Activated naive CD4-positive, alpha-beta T cell treated with anti-CD3 and anti-CD28 coated beads, Interleukin-2, amount 50 U/mL, for 72 hours (primary cell): ENCODE measurements around the gene GPR32. TPM values are rescaled to one million over a fixed set of nuclear protein-coding genes. Genes with fewer than 3 reads are reported as not detected.

Source experiments
- ATAC-seq, 2 donors: fragments of 150-1000 bp; cut with Tn5 transposase; 2 replicates each; pipeline ENCODE4 v1.10.0; 2021; ENCODE audit warnings: mild to moderate bottlenecking in 2 of 2, moderate library complexity in 2 of 2
- DNase-seq, 2 donors: peaks; one replicate each; pipeline ENCODE4 v3.0.0; 2021 to 2022; ENCODE audit warnings: low spot score in 2 of 2
- H3K27ac Mint-ChIP-seq, 2 donors: one replicate each; pipeline ENCODE4 v1.8.0; 2022; ENCODE audit warnings: mild to moderate bottlenecking in 2 of 2, mixed read lengths in 2 of 2
- H3K36me3 Mint-ChIP-seq, 2 donors: one replicate each; pipeline ENCODE4 v1.8.0; 2022; ENCODE audit warnings: mixed read lengths in 2 of 2
- H3K9me3 Mint-ChIP-seq, 2 donors: one replicate each; pipeline ENCODE4 v1.8.0; 2022; ENCODE audit warnings: mixed read lengths in 2 of 2
- total RNA-seq, 2 donors: library from RNA; stranded (reverse); gene quantifications; one replicate each; pipeline ENCODE4 v1.2.3, GENCODE V29; 2022

The GPR32 gene
- total RNA-seq, 2 donors from 2014 or later: not detected

- DNase-seq (no peak), ATAC-seq (no peak)
- Mint-ChIP-seq H3K27ac (peak overlapping the region in 1 of 2 donors; percentile 36), H3K9me3 (no peaks in the 10 kb centered on the region), H3K36me3 (no peaks in the 10 kb centered on the region)
Measured at GRCh38 chr19:50792272-50793250, 22.3 kb downstream of the GPR32 start.

GRCh38 chr19:50793558-50794065 is 23.3 kb downstream of the GPR32 start:
- Mint-ChIP-seq H3K27ac (peak overlapping the region in 1 of 2 donors; percentile 22), H3K36me3 (no peaks in the 10 kb centered on the region)
- ATAC-seq: no peak

GRCh38 chr19:50794074-50794875 is 24.0 kb downstream of the GPR32 start:
- peak overlapping the region in 1 of 2 donors; percentile 95 for H3K27ac Mint-ChIP-seq
- no peaks in the 10 kb centered on the region for H3K36me3 Mint-ChIP-seq
- ATAC-seq: peak; percentile 5 to 13
- no peaks in the 10 kb centered on the region for H3K9me3 Mint-ChIP-seq
- DNase-seq: no peak

More at GRCh38 chr19:50793558-50794065, 23.3 kb downstream of the GPR32 start:
- no peaks in the 10 kb centered on the region for H3K9me3 Mint-ChIP-seq
- no peak for DNase-seq

GRCh38 chr19:50794876-50795663 is 24.8 kb downstream of the GPR32 start:
- Mint-ChIP-seq H3K9me3 (no peaks in the 10 kb centered on the region), H3K27ac (peak overlapping the region in 1 of 2 donors; percentile 81), H3K36me3 (no peaks in the 10 kb centered on the region)
- DNase-seq: no peak
- ATAC-seq: peak; percentile 6 to 10

GRCh38 chr19:50795664-50796073 is 25.4 kb downstream of the GPR32 start:
- DNase-seq: no peak
- Mint-ChIP-seq H3K27ac (peak overlapping the region in 1 of 2 donors; percentile 22), H3K36me3 (peaks cover 0 to under 1% of the 10 kb centered on the region in 2 donors), H3K9me3 (no peaks in the 10 kb centered on the region)
- no peak for ATAC-seq

- Mint-ChIP-seq H3K9me3 (no peaks in the 10 kb centered on the region), H3K36me3 (peaks cover 4 to 5% of the 10 kb centered on the region in 2 donors), H3K27ac (no peak overlapping the region)
- ATAC-seq (peak in 1 of 2 donors; percentile 8), DNase-seq (no peak)
Measured at GRCh38 chr19:50796128-50796633, 25.9 kb downstream of the GPR32 start.

- Mint-ChIP-seq H3K36me3 (peaks cover 5 to 9% of the 10 kb centered on the region in 2 donors), H3K9me3 (no peaks in the 10 kb centered on the region), H3K27ac (no peak overlapping the region)
- no peak for DNase-seq
- no peak for ATAC-seq
Measured at GRCh38 chr19:50796634-50797428, 26.6 kb downstream of the GPR32 start.

- Mint-ChIP-seq H3K9me3 (no peaks in the 10 kb centered on the region), H3K36me3 (peaks cover 5 to 14% of the 10 kb centered on the region in 2 donors), H3K27ac (no peak overlapping the region)
- no peak for ATAC-seq
- no peak for DNase-seq
Measured at GRCh38 chr19:50797429-50797780, 27.1 kb downstream of the GPR32 start.

GRCh38 chr19:50797781-50798658 is 27.8 kb downstream of the GPR32 start:
- DNase-seq: no peak
- H3K9me3 Mint-ChIP-seq: no peaks in the 10 kb centered on the region
- ATAC-seq: peak in 1 of 2 donors; percentile 3
- H3K36me3 Mint-ChIP-seq: peaks cover 10 to 19% of the 10 kb centered on the region in 2 donors
- peak overlapping the region; percentile 38 to 77 for H3K27ac Mint-ChIP-seq

- Mint-ChIP-seq H3K27ac (peak overlapping the region in 1 of 2 donors; percentile 38), H3K9me3 (no peaks in the 10 kb centered on the region), H3K36me3 (peaks cover 19 to 28% of the 10 kb centered on the region in 2 donors)
- no peak for DNase-seq
- ATAC-seq: no peak
Measured at GRCh38 chr19:50798659-50799546, 28.6 kb downstream of the GPR32 start.

GRCh38 chr19:50799547-50799851 is 29.2 kb downstream of the GPR32 start:
- H3K9me3 Mint-ChIP-seq: no peaks in the 10 kb centered on the region

GRCh38 chr19:50801107-50801506 is 30.8 kb downstream of the GPR32 start:
- Mint-ChIP-seq H3K36me3 (peaks cover 26 to 39% of the 10 kb centered on the region in 2 donors), H3K9me3 (no peaks in the 10 kb centered on the region), H3K27ac (peak overlapping the region in 1 of 2 donors; percentile 22)
- ATAC-seq (no peak), DNase-seq (no peak)

More at GRCh38 chr19:50799547-50799851, 29.2 kb downstream of the GPR32 start:
- ATAC-seq: no peak
- H3K27ac Mint-ChIP-seq: no peak overlapping the region
- H3K36me3 Mint-ChIP-seq: peaks cover 24 to 34% of the 10 kb centered on the region in 2 donors
- DNase-seq: no peak

- Mint-ChIP-seq H3K27ac (peak overlapping the region; percentile 96 to 100), H3K36me3 (peaks cover 26 to 39% of the 10 kb centered on the region in 2 donors), H3K9me3 (no peaks in the 10 kb centered on the region)
- ATAC-seq (peak in 1 of 2 donors; percentile 21), DNase-seq (no peak)
Measured at GRCh38 chr19:50803633-50804419, 33.6 kb downstream of the GPR32 start.
